Endothelial cell (in vitro differentiated cells): ENCODE measurements around the gene SLC7A7. TPM values are rescaled to one million over a fixed set of nuclear protein-coding genes. Genes with fewer than 3 reads are reported as not detected.

Experiments
- DNase-seq: peaks from one replicate; pipeline ENCODE4 v3.0.0; 2021; ENCODE audit warnings: low spot score
- H3K27ac Mint-ChIP-seq: one replicate; pipeline ENCODE4 v1.8.0; 2021; ENCODE audit warnings: mixed read lengths, inconsistent platforms; ENCODE audit not compliant: unreplicated experiment
- H3K27me3 Mint-ChIP-seq: one replicate; pipeline ENCODE4 v1.8.0; 2021; ENCODE audit warnings: mild to moderate bottlenecking, moderate library complexity, mixed read lengths, inconsistent platforms; ENCODE audit not compliant: unreplicated experiment
- H3K36me3 Mint-ChIP-seq: one replicate; pipeline ENCODE4 v1.8.0; 2021; ENCODE audit warnings: mild to moderate bottlenecking, low read depth, mixed read lengths, inconsistent platforms; ENCODE audit not compliant: unreplicated experiment
- H3K4me1 Mint-ChIP-seq: one replicate; pipeline ENCODE4 v1.8.0; 2021; ENCODE audit warnings: mild to moderate bottlenecking, mixed read lengths, inconsistent platforms; ENCODE audit not compliant: unreplicated experiment
- H3K4me3 Mint-ChIP-seq: one replicate; pipeline ENCODE4 v1.8.0; 2021; ENCODE audit warnings: mild to moderate bottlenecking, mixed read lengths, inconsistent platforms; ENCODE audit not compliant: unreplicated experiment
- H3K9me3 Mint-ChIP-seq: one replicate; pipeline ENCODE4 v1.8.0; 2021; ENCODE audit warnings: mixed read lengths, inconsistent platforms; ENCODE audit not compliant: unreplicated experiment
- total RNA-seq: library from RNA; stranded (reverse); fragmentation: NEBNext Ultra II Directional; extraction: Animal tissue kit (Norgen Biotek cat#: 25700); gene quantifications from one replicate; pipeline ENCODE4 v1.2.1, GENCODE V29; 2021; ENCODE audit not compliant: unreplicated experiment
- TF ChIP-seq, protein P1 (sequence below): fragments of 200-600 bp; sonication (generic); IDR thresholded peaks from one replicate; pipeline ENCODE4 v1.5.0; 2021; ENCODE audit warnings: antibody characterized with exemption; ENCODE audit not compliant: unreplicated experiment

SLC7A7 gene
- total RNA-seq, 1 donor from 2014 or later = 15.0 TPM

DNA sequence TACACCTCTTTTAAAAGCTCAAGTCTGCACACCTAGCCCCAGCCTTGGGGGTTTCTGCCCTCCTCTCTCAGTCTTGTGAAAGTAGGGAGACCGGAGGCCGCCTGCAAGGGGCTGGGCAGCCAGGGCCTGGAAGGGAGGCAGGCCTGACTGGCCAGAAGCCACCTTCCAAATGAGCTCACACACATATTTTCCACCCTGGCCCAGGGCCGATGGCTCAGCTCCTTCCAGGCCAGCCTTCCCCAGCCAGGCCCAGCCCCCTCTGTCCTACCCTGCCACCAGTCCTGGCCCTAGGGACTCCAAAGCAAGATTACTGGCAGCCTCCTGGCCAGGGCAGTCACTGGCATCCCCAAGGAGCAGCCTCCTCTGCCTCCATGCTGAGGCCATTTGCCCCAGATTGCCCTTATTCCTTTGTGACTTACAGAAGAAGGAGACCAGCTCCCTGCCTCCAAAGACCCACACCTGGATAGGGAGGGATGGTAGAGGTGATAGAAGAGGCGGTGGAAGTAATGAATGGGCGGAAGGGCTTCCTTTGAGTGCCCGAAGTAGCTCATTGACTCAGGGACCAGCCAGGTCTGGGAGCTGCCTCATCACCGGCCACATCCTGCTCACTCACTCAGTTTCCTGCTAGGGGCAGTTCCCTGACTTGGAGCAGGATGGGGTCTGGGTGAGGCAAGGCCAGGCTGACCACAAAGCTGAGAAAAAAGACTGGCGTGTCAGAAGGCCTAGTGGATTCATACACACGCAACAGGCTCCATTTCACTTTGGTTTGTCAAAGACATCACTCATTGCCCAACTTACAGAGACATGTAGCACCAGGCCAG, 35.9 kb upstream of the SLC7A7 start:
- Mint-ChIP-seq H3K4me1 (peaks cover 34% of the 10 kb centered on the region), H3K4me3 (no peak overlapping the region), H3K36me3 (peaks cover 3% of the 10 kb centered on the region), H3K27me3 (peaks cover 10% of the 10 kb centered on the region), H3K27ac (peak overlapping the region; percentile 89), H3K9me3 (no peaks in the 10 kb centered on the region)
- TF ChIP-seq, protein P1, sequence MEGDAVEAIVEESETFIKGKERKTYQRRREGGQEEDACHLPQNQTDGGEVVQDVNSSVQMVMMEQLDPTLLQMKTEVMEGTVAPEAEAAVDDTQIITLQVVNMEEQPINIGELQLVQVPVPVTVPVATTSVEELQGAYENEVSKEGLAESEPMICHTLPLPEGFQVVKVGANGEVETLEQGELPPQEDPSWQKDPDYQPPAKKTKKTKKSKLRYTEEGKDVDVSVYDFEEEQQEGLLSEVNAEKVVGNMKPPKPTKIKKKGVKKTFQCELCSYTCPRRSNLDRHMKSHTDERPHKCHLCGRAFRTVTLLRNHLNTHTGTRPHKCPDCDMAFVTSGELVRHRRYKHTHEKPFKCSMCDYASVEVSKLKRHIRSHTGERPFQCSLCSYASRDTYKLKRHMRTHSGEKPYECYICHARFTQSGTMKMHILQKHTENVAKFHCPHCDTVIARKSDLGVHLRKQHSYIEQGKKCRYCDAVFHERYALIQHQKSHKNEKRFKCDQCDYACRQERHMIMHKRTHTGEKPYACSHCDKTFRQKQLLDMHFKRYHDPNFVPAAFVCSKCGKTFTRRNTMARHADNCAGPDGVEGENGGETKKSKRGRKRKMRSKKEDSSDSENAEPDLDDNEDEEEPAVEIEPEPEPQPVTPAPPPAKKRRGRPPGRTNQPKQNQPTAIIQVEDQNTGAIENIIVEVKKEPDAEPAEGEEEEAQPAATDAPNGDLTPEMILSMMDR = no peak
- DNase-seq = peak; percentile 48

DNA sequence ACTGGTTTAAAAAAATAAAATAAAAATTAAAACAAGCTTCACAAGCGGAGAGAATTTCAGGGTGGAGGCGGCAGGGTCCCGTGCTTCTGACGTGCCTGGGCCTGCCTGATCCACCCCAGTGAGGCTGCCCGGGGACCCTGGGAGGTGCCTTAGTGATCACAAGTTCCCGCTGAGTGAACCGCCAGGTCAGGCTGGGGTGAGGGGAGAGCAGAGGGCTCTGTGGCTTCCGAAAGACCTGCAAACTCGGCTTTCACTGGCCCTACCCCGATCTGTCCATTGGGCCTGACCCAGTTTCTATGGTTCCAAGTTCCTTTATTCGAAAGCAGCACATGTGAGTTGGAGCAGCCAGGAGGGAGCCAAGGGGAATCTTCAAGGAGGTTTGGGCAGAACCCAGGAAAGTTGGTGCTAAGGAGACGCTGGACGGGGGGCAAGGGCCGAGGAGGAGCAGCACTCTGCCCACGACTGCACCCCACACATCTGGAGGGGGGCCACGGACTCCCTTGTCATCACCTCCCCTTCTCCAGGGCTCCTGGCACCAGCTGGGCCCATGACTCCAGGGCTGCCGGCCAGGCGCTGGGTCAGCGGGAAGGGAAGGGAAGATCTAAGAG, 34.1 kb upstream of the SLC7A7 start:
- Mint-ChIP-seq H3K36me3 (peaks cover 19% of the 10 kb centered on the region), H3K4me3 (no peak overlapping the region), H3K27ac (no peak overlapping the region), H3K9me3 (no peaks in the 10 kb centered on the region), H3K4me1 (peaks cover 42% of the 10 kb centered on the region), H3K27me3 (peaks cover 16% of the 10 kb centered on the region)
- DNase-seq = no peak
- TF ChIP-seq, protein P1 = no peak

DNA sequence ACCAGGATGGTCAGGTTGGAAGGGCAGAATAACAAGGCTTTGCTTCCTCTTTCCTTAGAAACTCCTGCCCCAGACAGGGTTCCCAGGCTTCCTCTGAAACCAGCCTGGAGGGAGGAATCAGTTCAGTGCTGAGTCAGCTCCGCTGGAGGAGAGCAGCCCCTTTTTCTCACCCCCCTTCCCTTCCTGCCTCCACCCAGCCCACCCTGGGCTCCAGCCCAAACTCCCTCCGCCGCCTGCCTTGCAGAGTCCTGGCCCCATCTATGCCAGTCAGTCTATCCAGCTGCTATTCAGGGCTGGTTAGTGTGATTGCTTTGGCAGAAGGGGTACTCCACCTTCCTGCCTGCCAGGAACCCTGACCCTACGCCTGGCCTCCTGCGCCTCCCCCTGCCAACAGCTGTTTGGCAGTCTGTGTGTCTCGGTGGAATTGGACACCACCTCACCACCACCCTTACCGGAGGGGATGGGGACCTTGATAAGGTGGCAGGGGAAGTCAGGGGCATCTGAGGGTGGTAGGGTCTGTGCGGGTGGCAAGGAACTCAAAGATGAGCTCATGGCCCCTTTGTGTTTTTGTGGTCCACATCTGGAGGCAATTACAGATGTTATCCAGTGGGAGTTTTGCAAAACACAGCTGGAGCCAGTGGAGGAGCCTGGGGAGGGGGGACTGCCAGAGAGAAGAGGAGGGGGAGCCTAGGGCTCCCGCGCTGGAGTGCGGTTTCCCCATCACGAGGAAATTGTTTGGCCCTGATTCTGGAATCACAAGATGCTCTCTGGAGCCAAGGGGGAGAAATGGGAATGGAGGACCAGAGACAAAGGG, 33.3 kb upstream of the SLC7A7 start:
- Mint-ChIP-seq H3K36me3 (peaks cover 26% of the 10 kb centered on the region), H3K27me3 (peaks cover 16% of the 10 kb centered on the region), H3K27ac (peak overlapping the region; percentile 75), H3K9me3 (no peaks in the 10 kb centered on the region), H3K4me1 (peaks cover 43% of the 10 kb centered on the region), H3K4me3 (no peak overlapping the region)
- TF ChIP-seq, protein P1 = no peak
- DNase-seq = no peak

DNA sequence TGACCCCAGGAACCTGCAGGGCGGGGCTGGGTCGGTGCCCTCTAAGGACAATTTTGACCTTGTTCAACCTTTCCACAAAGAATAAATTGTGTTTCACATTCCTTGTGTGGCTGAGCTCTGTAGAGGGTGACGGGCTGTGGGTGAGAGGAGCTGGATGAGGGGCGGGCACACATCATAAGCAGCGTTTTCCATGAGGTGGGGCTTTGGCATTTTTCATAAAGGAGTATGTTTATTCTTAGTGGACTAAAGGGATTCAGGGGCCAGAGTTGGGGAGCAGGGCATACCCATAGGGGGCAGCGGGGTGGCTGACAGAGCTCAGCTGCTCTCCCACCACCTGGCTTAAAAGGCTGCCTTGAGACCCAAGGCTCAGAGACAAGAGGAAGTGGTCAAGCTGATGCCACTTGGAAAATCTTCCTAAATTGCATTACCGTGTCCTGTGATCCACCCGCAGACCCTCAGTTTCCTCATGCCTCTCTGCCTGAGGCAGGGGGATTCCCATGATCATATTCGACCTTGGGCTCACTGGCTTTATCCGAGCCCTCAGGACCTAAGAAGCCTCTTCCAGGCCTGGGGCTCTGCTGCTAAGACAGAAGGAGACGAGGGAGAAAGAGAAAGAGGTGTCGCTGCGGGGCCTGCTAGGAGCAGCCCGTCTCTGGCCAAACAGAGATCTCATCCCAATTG, 32.6 kb upstream of the SLC7A7 start:
- TF ChIP-seq, protein P1 = no peak
- Mint-ChIP-seq H3K4me1 (peaks cover 48% of the 10 kb centered on the region), H3K36me3 (peaks cover 34% of the 10 kb centered on the region), H3K27ac (peak overlapping the region; percentile 82), H3K9me3 (no peaks in the 10 kb centered on the region), H3K27me3 (peaks cover 16% of the 10 kb centered on the region), H3K4me3 (peak overlapping the region; percentile 37)
- DNase-seq = no peak
